Gastrocnemius medialis (tissue), 4 donors: ENCODE results near the gene RPS6KA1. TPM values are rescaled to one million over a fixed set of nuclear protein-coding genes. Genes with fewer than 3 reads are reported as not detected.

ENCODE experiments used
- ATAC-seq, 2 donors: fragments of 150-250 bp; one replicate each; pipeline ENCODE4 v1.9.1; 2016
- DNase-seq, 2 donors: peaks; one replicate each; pipeline ENCODE4 v3.0.0-alpha.2; 2019
- H3K27ac ChIP-seq, 4 donors: fragments of 200-600 bp; sonication (generic); 1 replicate in 1 of 4; 2 replicates in 3 of 4; pipeline ENCODE4 v1.5.1; 2016 to 2018; ENCODE audit warnings: mild to moderate bottlenecking in 2 of 4, moderate library complexity in 1 of 4
- H3K27me3 ChIP-seq, 3 donors: fragments of 200-600 bp; sonication (generic) in 2 of 3; 1 replicate in 1 of 3; 2 replicates in 2 of 3; pipeline versions ENCODE4 v1.5.1 to v1.6.0; 2016 to 2019; ENCODE audit warnings: mild to moderate bottlenecking in 1 of 3, moderate library complexity in 1 of 3
- H3K36me3 ChIP-seq, 2 donors: fragments of 200-600 bp; sonication (generic) in 1 of 2; one replicate each; pipeline ENCODE4 v1.5.1; 2017 to 2018
- H3K4me1 ChIP-seq, 2 donors: fragments of 200-600 bp; sonication (generic) in 1 of 2; one replicate each; pipeline ENCODE4 v1.5.1; 2016 to 2017; ENCODE audit warnings: mild to moderate bottlenecking in 2 of 2
- H3K4me3 ChIP-seq, 4 donors: fragments of 200-600 bp; sonication (generic) in 3 of 4; 1 replicate in 1 of 4; 2 replicates in 3 of 4; pipeline ENCODE4 v1.5.1; 2016 to 2019; ENCODE audit warnings: mild to moderate bottlenecking in 2 of 4
- H3K9me3 ChIP-seq, 3 donors: fragments of 200-600 bp; sonication (generic) in 2 of 3; 1 replicate in 1 of 3; 2 replicates in 2 of 3; pipeline ENCODE4 v1.5.1; 2016 to 2019
- CTCF ChIP-seq, 5 experiments: fragments of 450-650 bp in 3 of 5; fragments of 200-600 bp in 2 of 5; sonication (generic) in 2 of 5; IDR thresholded peaks in 4 of 5; conservative IDR thresholded peaks in 1 of 5; 1 replicate in 4 of 5; 2 replicates in 1 of 5; pipeline ENCODE4 v1.5.1; 2016 to 2019; ENCODE audit warnings: antibody characterized with exemption in 5 of 5, mild to moderate bottlenecking in 3 of 5, moderate library complexity in 3 of 5
- POLR2A ChIP-seq, 2 donors: fragments of 450-650 bp; IDR thresholded peaks; one replicate each; pipeline ENCODE4 v1.6.1; 2017; ENCODE audit warnings: antibody characterized with exemption in 2 of 2, mild to moderate bottlenecking in 2 of 2, moderate library complexity in 2 of 2
- in situ Hi-C, 4 donors: fragments of 200-750 bp; cut with MboI; loops; one replicate each; pipeline versions ENCODE4 v1.15.0 to v1.8.0; 2017; ENCODE audit warnings: low sequenced_read_pairs in 4 of 4
- intact Hi-C: fragments of 100-400 bp; cut with DNase I; formaldehyde crosslinking; loops from one replicate; pipeline ENCODE4 v1.15.1; 2023; ENCODE audit warnings: low total_unique reads
- total RNA-seq, 4 donors: library from RNA; depleted of rRNA; stranded (reverse); fragments of >200 nt; gene quantifications; one replicate each; pipeline versions ENCODE4 v1.1.0 to v1.2.3, GENCODE V29; 2016

RPS6KA1 gene
- total RNA-seq, 4 donors from 2014 or later, result 1.5 to 3.5 (median 3.0) TPM

- intact Hi-C loops, result loop anchor here (5.0 kb wide), 1 partner anchor 280 kb away; no protein-coding TSS in a partner anchor
- Histone ChIP-seq H3K4me3 (no peak overlapping the region), H3K4me1 (no peaks in the 10 kb centered on the region), H3K27ac (no peak overlapping the region), H3K27me3 (no peaks in the 10 kb centered on the region), H3K9me3 (no peaks in the 10 kb centered on the region), H3K36me3 (no peaks in the 10 kb centered on the region)
- ATAC-seq, result peak in 1 of 2 donors; percentile 41
- TF ChIP-seq CTCF (IDR thresholded peaks at IDR 0.05 in 4 of 5, conservative IDR thresholded peaks at IDR 0.05 in 1 of 5) (peak; percentile 45 to 68 (median 59)), POLR2A (IDR thresholded peaks at IDR 0.05) (no peak)
- in situ Hi-C loops, result no loop called here
- DNase-seq, result no peak
Measured at GRCh38 chr1:26597629-26598039, 68.1 kb downstream of the RPS6KA1 start.

DNA sequence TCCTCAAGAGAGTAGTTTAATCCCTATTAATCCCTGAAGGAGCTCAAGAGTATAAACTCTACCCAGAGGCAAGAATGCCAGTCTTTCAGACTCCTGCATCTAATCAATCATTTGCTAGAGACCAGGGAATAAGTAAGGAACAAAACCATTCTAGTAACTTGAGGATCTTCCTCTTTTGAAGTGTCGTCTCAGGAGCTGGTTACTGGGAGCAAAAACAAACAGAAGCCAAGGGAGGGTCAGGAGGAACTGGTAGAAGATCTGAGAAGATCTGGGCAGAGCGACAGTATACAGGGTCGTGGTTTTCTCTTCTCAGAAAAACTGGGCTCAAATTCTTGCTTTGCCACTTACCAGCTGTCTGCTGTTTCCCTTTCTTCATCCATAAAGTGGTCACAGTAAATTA, 69.3 kb downstream of the RPS6KA1 start:
- Histone ChIP-seq H3K4me1 (no peaks in the 10 kb centered on the region), H3K4me3 (no peak overlapping the region), H3K27me3 (no peaks in the 10 kb centered on the region), H3K9me3 (no peaks in the 10 kb centered on the region), H3K27ac (no peak overlapping the region), H3K36me3 (no peaks in the 10 kb centered on the region)
- TF ChIP-seq CTCF (IDR thresholded peaks at IDR 0.05 in 4 of 5, conservative IDR thresholded peaks at IDR 0.05 in 1 of 5) (no peak), POLR2A (IDR thresholded peaks at IDR 0.05) (no peak)
- ATAC-seq, result no peak
- no peak for DNase-seq
- in situ Hi-C loops (no loop called here), intact Hi-C loops (loop anchor here (5.0 kb wide), 1 partner anchor 278 kb away; no protein-coding TSS in a partner anchor)

- no peak overlapping the region for H3K27ac ChIP-seq
- no peaks in the 10 kb centered on the region for H3K27me3 ChIP-seq
- in situ Hi-C loops, result loop anchor here (5.0 to 10.0 kb wide), 4 partner anchors 72 to 195 kb away; no protein-coding TSS in a partner anchor
Measured at GRCh38 chr1:26602378-26602959, 72.9 kb downstream of the RPS6KA1 start.

DNA sequence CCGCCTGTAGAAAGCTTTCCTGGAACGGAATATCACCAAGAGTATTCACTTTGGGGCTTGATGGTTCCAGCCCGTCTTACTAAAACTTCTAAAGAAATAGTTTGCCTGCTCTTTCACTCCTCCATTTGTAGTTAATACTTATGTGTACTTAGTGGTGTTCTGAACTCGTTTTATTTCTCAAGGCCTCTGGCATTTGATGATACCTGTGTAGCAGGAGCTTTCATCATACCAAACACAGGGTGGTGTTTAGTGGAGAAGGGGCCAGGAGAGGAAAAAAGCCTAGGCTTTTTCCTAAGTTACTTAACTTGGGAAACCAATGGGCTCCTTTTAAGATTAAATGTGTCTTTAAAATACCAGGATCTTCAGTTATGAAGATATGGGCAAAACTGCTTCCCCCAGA, 74.3 kb downstream of the RPS6KA1 start:
- H3K4me1 ChIP-seq, result no peaks in the 10 kb centered on the region
- H3K36me3 ChIP-seq, result no peaks in the 10 kb centered on the region
- no peaks in the 10 kb centered on the region for H3K9me3 ChIP-seq
- in situ Hi-C loops, result loop anchor here (5.0 to 10.0 kb wide), 4 partner anchors 71 to 193 kb away; no protein-coding TSS in a partner anchor
- H3K27ac ChIP-seq, result no peak overlapping the region
- TF ChIP-seq POLR2A (IDR thresholded peaks at IDR 0.05) (no peak), CTCF (IDR thresholded peaks at IDR 0.05 in 4 of 5, conservative IDR thresholded peaks at IDR 0.05 in 1 of 5) (no peak)
- intact Hi-C loops, result loop anchor here (5.0 kb wide), 1 partner anchor 88 kb away; no protein-coding TSS in a partner anchor
- no peaks in the 10 kb centered on the region for H3K27me3 ChIP-seq
- ATAC-seq (no peak), DNase-seq (no peak)
- no peak overlapping the region for H3K4me3 ChIP-seq

More at GRCh38 chr1:26602378-26602959, 72.9 kb downstream of the RPS6KA1 start:
- no peaks in the 10 kb centered on the region for H3K36me3 ChIP-seq
- no peaks in the 10 kb centered on the region for H3K9me3 ChIP-seq
- DNase-seq (peak in 1 of 2 donors; percentile 19), ATAC-seq (peak; percentile 42 to 66)
- no peak overlapping the region for H3K4me3 ChIP-seq
- intact Hi-C loops, result loop anchor here (1.0 to 5.0 kb wide), 3 partner anchors 75 to 187 kb away; no protein-coding TSS in a partner anchor
- TF ChIP-seq POLR2A (IDR thresholded peaks at IDR 0.05) (no peak), CTCF (IDR thresholded peaks at IDR 0.05 in 4 of 5, conservative IDR thresholded peaks at IDR 0.05 in 1 of 5) (peak; percentile 80 to 98 (median 89))
- H3K4me1 ChIP-seq, result no peaks in the 10 kb centered on the region
